ENCODE measurements around the gene HIGD1B.

- no peak for TF ChIP-seq CTCF (IDR thresholded peaks at IDR 0.05; ENCODE audit: low read depth, low read length)
- TF ChIP-seq EZH2phosphoT487 (IDR thresholded peaks at IDR 0.05; ENCODE audit: low read depth): no peak
Measured at GRCh38 chr17:44867841-44868240, 20.2 kb downstream of the HIGD1B start.
